Testis (tissue), 2 donors: ENCODE data around the gene MTLN.

Experiments used
- CTCF ChIP-seq, 3 experiments: fragments of 450-650 bp in 2 of 3; fragments of 200-600 bp in 1 of 3; sonication (generic) in 1 of 3; IDR thresholded peaks; one replicate each; pipeline ENCODE4 v1.5.1; 2016 to 2019; ENCODE audit warnings: antibody characterized with exemption in 3 of 3, mild to moderate bottlenecking in 2 of 3, moderate library complexity in 1 of 3
- POLR2A ChIP-seq: fragments of 450-650 bp; IDR thresholded peaks from one replicate; pipeline ENCODE4 v1.6.1; 2017; ENCODE audit warnings: antibody characterized with exemption, mild to moderate bottlenecking, moderate library complexity

DNA sequence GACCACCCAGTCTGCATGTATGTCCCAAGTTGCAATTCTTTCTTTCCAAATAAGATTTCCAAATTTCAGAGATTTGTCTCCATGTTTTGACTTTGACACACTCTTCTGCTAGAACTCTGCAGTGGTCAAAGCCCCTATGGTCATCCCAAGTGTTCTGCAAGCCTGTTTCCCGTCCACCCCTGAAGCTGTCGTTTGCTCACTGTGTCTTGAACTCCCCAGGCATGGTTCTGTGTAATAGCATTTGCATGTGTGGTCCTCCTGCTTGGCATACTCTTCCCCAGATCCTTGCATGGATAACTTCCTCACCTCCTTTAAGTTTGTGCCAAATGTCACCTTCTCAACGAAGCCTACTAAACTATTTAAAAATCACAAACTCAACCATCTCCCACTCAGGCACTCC, 3.9 kb upstream of the MTLN start:
- TF ChIP-seq CTCF (IDR thresholded peaks at IDR 0.05) = no peak
- TF ChIP-seq POLR2A = no peak
